SH-SY5Y (cell line): ENCODE measurements around the gene LRRIQ1.

Experiments
- GATA2 ChIP-seq: IDR thresholded peaks from 2 replicates; pipeline ENCODE4 v1.6.1; 2011; ENCODE audit warnings: mild to moderate bottlenecking, low read depth, low read length
- GATA3 ChIP-seq: IDR thresholded peaks from 2 replicates; pipeline ENCODE4 v1.6.1; 2011; ENCODE audit warnings: low read depth, mild to moderate bottlenecking, low read length, moderate library complexity

The LRRIQ1 gene

DNA sequence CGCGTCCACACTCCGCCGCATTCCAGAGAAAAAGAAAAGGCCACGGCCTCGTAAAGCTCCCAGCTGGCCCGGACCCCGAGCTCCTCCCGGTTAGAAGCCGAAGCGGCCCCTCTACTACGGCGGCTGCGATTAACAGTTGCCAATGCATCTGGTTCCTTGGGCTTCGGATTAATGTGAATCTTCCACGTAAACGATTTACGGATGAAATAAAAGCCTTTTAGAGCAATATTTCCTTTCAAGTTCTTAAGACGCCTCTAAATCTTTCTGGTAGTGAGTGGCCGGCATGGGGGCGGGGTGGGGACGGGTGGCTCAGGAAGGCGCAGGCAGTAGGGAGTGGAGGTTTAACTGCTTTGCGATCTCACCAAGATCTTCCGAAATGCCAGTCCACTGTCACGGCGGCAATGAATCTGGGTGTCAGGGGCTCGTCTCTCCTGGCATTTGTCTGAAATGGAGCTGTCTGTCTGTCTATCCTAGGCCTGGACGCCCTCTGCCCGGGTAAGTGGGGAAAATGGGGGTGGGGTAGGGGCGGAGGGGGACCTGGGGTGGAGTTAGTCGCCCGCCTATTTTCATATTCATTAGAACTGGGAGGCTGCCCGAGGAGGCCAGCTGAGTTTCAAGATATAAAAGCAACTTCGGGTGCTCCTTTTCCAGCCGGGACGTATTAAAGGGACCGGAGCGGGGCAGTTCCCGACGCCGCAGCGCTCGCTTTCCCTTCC lies 243.5 kb downstream of the LRRIQ1 start:
- no peak for TF ChIP-seq GATA2

DNA sequence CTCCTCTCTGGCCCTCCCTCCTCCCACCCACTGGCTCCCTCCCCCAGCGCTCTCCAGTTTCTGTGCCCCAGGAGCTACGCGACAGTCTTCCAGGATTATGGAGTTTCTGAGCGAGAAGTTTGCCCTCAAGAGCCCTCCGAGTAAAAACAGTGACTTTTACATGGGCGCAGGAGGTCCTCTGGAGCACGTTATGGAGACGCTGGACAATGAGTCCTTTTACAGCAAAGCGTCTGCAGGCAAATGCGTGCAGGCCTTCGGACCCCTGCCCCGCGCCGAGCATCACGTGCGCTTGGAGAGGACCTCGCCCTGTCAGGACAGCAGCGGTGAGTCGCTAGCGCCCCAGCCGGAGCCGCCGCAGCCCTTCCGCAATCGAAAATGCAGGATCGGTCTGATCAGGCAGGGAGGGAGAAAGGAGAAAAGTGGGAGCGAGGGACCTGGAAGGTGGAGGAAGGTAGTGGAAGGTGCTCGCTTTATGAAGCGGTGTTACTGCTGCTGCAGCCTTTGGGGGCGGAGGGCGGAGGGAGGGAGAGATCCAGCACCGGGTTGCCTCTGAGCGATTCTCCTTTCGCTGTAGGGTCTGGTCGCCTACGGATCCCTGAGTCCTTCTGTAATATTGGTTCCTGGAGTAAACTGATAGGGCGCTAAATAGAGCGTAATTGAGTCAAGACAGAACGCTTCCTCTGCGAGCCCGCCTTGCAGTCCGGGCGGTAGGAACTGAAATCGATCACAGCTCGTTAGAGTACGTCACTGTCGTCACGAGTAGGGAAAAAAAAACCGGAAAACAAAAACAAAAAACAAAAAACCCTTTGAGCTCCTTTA lies 244.2 kb downstream of the LRRIQ1 start, which contains the start of gene ALX1:
Gene ALX1 (plus strand): TSS at position 56 of the 819 bp plus-strand sequence. CDS start 42 bp downstream, at position 98.
- TF ChIP-seq GATA3 = no peak
- TF ChIP-seq GATA2 = no peak

DNA sequence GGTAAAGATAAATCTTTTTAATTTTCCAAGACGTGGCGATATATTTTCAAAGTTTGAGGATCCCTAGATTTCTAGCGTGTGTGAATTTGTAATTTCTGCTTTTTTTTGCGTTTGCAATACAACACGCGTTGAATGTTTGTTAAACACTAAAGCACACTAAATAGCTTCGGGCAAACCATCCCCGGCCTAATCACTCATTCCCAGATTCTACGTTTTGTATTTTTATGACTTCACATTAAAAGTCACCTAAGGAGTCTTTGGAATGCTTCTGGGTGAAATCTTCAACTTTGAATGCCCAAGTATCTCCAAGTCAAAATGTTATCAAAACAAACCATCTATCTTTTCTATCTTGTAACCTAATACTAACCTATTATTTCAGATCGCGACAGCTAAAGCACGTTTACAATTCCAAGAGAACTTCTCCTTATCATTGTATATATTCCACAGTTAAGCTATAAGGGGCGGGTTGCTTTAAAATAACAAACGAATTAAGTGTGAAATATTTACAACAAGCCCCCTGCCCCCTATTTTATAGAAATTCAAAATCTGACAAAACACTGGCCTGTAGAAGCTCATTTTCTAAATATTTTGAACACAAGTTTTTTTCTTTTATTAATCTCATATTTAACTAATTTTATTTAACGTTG lies 245.0 kb downstream of the LRRIQ1 start:
- no peak for TF ChIP-seq GATA2
- no peak for TF ChIP-seq GATA3

- TF ChIP-seq GATA2 (no peak), GATA3 (no peak)
Observed at GRCh38 chr12:85281636-85282312, 245.6 kb downstream of the LRRIQ1 start.

GRCh38 chr12:85283560-85283959 lies 247.4 kb downstream of the LRRIQ1 start:
- TF ChIP-seq GATA3 (no peak), GATA2 (no peak)
